Endothelial cell (in vitro differentiated cells): ENCODE data around the gene CPAMD8. TPM values are rescaled to one million over a fixed set of nuclear protein-coding genes. Genes with fewer than 3 reads are reported as not detected.

Source experiments
- DNase-seq: peaks from one replicate; pipeline ENCODE4 v3.0.0; 2021; ENCODE audit warnings: low spot score
- H3K27ac Mint-ChIP-seq: one replicate; pipeline ENCODE4 v1.8.0; 2021; ENCODE audit warnings: mixed read lengths, inconsistent platforms; ENCODE audit not compliant: unreplicated experiment
- H3K27me3 Mint-ChIP-seq: one replicate; pipeline ENCODE4 v1.8.0; 2021; ENCODE audit warnings: mild to moderate bottlenecking, moderate library complexity, mixed read lengths, inconsistent platforms; ENCODE audit not compliant: unreplicated experiment
- H3K36me3 Mint-ChIP-seq: one replicate; pipeline ENCODE4 v1.8.0; 2021; ENCODE audit warnings: mild to moderate bottlenecking, low read depth, mixed read lengths, inconsistent platforms; ENCODE audit not compliant: unreplicated experiment
- H3K4me1 Mint-ChIP-seq: one replicate; pipeline ENCODE4 v1.8.0; 2021; ENCODE audit warnings: mild to moderate bottlenecking, mixed read lengths, inconsistent platforms; ENCODE audit not compliant: unreplicated experiment
- H3K4me3 Mint-ChIP-seq: one replicate; pipeline ENCODE4 v1.8.0; 2021; ENCODE audit warnings: mild to moderate bottlenecking, mixed read lengths, inconsistent platforms; ENCODE audit not compliant: unreplicated experiment
- H3K9me3 Mint-ChIP-seq: one replicate; pipeline ENCODE4 v1.8.0; 2021; ENCODE audit warnings: mixed read lengths, inconsistent platforms; ENCODE audit not compliant: unreplicated experiment
- CTCF ChIP-seq: fragments of 200-600 bp; sonication (generic); IDR thresholded peaks from one replicate; pipeline ENCODE4 v1.5.0; 2021; ENCODE audit warnings: antibody characterized with exemption; ENCODE audit not compliant: unreplicated experiment
- total RNA-seq: library from RNA; stranded (reverse); fragmentation: NEBNext Ultra II Directional; extraction: Animal tissue kit (Norgen Biotek cat#: 25700); gene quantifications from one replicate; pipeline ENCODE4 v1.2.1, GENCODE V29; 2021; ENCODE audit not compliant: unreplicated experiment

CPAMD8 gene
- total RNA-seq, 1 donor from 2014 or later = 4.8 TPM

GRCh38 chr19:16873594-16873993 lies 153.0 kb downstream of the CPAMD8 start:
- H3K4me3 Mint-ChIP-seq = peak overlapping the region; percentile 81
- no peak for DNase-seq
- peaks cover 37% of the 10 kb centered on the region for H3K36me3 Mint-ChIP-seq
- no peak overlapping the region for H3K27ac Mint-ChIP-seq
- peaks cover 12% of the 10 kb centered on the region for H3K27me3 Mint-ChIP-seq
- no peak for TF ChIP-seq CTCF
- peaks cover 25% of the 10 kb centered on the region for H3K4me1 Mint-ChIP-seq
- H3K9me3 Mint-ChIP-seq = peaks cover 5% of the 10 kb centered on the region

- peaks cover 25% of the 10 kb centered on the region for H3K4me1 Mint-ChIP-seq
- peaks cover 5% of the 10 kb centered on the region for H3K9me3 Mint-ChIP-seq
- DNase-seq = no peak
- no peak overlapping the region for H3K4me3 Mint-ChIP-seq
- TF ChIP-seq CTCF = no peak
- H3K36me3 Mint-ChIP-seq = peaks cover 42% of the 10 kb centered on the region
- H3K27me3 Mint-ChIP-seq = peaks cover 10% of the 10 kb centered on the region
- H3K27ac Mint-ChIP-seq = no peak overlapping the region
These were observed 153.9 kb downstream of the CPAMD8 start for GRCh38 chr19:16872728-16873127.

GRCh38 chr19:16871871-16872270 lies 154.7 kb downstream of the CPAMD8 start:
- Mint-ChIP-seq H3K27ac (peak overlapping the region; percentile 81), H3K36me3 (peaks cover 42% of the 10 kb centered on the region), H3K4me1 (peaks cover 25% of the 10 kb centered on the region), H3K9me3 (peaks cover 5% of the 10 kb centered on the region), H3K27me3 (peaks cover 10% of the 10 kb centered on the region), H3K4me3 (peak overlapping the region; percentile 12)
- TF ChIP-seq CTCF = no peak
- no peak for DNase-seq

- peaks cover 8% of the 10 kb centered on the region for H3K27me3 Mint-ChIP-seq
- no peak for DNase-seq
- TF ChIP-seq CTCF = no peak
- H3K27ac Mint-ChIP-seq = no peak overlapping the region
- no peak overlapping the region for H3K4me3 Mint-ChIP-seq
- H3K4me1 Mint-ChIP-seq = peaks cover 16% of the 10 kb centered on the region
- peaks cover 38% of the 10 kb centered on the region for H3K36me3 Mint-ChIP-seq
- peaks cover 4% of the 10 kb centered on the region for H3K9me3 Mint-ChIP-seq
These were observed 157.2 kb downstream of the CPAMD8 start for GRCh38 chr19:16869331-16869972.

- Mint-ChIP-seq H3K27me3 (peaks cover 5% of the 10 kb centered on the region), H3K36me3 (peaks cover 33% of the 10 kb centered on the region), H3K4me3 (no peak overlapping the region), H3K9me3 (no peaks in the 10 kb centered on the region), H3K27ac (no peak overlapping the region), H3K4me1 (peaks cover 10% of the 10 kb centered on the region)
- no peak for TF ChIP-seq CTCF
- no peak for DNase-seq
These were observed 158.0 kb downstream of the CPAMD8 start for GRCh38 chr19:16868423-16869130.
